NOMO-1 treated with DMSO at 0.1 percent for 48 hours (cell line): ENCODE measurements around the gene GNAO1.
A peak's percentile ranks its signal among the peaks of the same experiment; 100 is the strongest.
"Not testable (repeated sequence)": the region's sequence is repeated elsewhere in the genome, so short reads cannot be mapped to it uniquely, and the experiment has no call there.

ENCODE experiments used
- DNase-seq: peaks from one replicate; lab custom pipeline; 2025; ENCODE audit not compliant: unreplicated experiment; lab: John Stamatoyannopoulos, UW

The GNAO1 gene

DNA sequence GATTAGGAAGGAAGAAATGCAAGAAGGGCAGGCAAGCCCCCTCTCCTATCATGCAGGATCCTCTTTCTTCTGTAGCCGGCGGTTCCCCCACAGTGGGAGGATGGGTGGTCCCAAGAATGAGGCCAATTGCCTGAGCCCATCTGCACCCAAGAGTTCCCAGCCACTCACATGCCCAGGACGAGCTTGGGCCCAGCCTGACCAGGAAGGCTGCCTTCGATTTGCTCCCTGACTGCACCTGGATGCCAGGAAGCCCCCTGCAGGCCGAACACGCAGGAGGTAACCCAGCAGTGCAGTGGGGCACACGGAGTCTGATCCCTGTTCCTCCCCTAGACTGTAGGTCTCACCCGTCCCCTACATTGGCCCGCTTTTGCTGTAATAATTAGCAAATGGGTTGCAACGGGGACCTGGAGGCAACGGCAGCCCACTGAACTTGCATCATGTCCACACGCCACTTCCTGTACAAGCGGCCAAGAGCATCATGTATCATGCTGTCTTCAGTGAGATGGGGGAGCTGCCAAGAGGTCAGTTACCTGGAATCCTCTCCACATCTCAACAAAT lies 166.6 kb downstream of the GNAO1 start:
- peak; percentile 44 for DNase-seq

DNA sequence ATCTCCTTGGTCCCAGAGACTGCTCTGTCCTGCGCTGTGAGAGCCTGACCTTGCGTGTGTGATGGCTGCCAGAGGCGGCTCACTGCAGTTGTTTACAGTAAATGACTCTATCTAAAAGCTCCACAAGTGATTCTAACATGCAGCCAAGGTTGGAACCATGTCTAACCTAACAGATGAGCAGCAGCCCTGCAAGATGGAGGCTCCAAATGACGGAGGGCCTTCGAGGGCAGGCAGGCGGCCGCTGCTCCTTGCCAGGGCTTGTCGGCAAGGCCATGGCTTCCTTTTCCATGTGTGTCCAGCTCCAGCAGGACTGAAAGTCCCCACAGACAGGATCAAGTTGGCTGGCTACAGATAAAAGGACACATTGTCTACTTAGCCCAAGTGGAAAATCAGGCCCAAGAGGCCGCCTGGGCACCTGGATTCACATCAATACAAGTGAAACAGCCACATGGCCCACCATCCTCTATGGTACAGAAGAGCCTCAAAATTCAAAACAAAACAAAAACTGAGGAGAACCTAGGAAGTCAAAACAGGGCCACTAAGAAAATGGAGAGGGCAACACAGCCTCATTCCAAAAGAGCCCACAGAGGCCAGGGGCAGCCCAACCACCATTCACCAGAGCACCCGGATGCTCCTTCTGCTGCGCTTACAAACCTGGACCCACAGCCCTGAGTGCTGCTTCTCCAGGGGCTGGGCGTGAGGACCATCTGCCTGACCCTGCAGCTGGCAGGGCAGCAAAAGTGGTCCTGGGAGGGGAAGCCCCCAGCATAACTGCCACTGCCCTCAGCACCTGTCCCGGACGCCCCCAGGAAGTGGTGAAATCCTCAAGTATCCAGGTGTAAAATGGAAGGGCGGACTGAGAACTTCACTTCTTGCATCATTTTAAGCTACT lies 169.1 kb downstream of the GNAO1 start:
- DNase-seq = no peak

DNA sequence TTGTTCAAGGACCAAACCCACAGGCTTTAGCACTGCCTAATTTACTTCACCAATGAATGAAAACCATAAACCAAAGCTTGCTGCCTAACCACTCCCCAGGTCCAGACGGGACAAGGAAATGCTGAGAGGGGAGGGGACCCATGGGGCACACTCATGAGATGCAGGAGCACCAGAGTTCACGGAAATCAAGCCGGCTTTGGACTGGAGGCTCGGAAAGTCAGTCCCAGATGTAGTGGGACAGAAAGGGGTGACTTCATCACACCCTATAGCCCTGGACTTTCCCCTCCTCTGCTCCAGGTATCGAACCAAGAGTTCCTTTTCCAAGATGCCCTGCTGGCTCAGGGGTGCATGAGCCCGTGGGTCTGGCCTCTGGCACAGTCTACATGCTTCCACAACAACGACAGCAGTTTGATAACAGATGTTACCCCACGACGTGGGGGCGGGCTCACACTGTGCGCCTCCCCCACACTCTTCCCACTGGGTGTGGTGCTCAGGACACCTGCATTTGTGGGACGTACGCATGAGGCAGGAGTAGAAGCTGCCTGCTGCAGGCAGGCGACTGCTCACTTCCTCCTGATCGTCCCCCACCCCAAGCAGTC lies 170.9 kb downstream of the GNAO1 start:
- DNase-seq = no peak

DNA sequence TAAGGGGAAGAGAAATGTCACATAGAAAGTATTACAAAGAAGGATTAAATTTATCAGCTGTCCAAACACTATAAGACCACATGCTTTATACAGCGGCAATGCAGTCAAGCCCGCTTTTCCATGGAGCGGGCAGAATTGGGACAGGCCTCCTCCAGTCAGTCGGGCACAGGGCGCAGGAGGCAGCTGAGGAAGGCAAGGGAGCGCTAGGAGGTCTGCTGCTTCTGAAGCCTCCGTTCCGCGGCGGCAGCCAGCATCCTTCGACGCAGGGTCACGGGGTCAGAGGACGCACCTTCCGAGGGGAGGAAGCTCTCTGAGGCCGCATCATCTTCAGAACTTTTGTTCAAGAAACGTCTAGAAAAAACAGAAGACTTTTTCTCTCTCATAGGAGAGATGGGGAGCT lies 171.4 kb downstream of the GNAO1 start:
- no peak for DNase-seq

DNA sequence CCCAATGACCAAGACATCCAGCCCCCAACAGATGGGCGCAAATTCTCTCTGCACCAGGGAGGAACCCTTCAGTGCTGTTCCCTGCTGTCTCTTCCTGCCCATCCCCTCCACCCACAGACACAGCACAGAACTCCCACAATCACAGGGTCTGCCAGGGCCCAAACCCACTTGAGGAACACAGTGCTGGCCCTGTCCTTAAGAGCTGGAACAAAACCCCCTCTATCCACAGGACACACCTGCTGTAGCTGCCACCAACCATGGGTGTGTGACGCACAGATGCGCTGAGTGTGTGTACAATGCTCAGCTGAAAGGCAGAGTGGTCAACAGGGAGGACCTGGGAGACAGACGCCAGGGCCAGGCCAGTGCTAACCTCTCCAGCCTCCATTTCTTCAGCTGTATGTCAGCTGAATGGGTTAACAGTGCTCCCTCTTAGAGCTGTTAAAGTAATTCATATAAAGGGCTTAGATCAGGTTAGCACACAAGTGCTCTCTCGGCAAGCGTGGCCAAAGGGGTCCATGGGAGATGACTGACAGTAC lies 172.0 kb downstream of the GNAO1 start:
- no peak for DNase-seq

DNA sequence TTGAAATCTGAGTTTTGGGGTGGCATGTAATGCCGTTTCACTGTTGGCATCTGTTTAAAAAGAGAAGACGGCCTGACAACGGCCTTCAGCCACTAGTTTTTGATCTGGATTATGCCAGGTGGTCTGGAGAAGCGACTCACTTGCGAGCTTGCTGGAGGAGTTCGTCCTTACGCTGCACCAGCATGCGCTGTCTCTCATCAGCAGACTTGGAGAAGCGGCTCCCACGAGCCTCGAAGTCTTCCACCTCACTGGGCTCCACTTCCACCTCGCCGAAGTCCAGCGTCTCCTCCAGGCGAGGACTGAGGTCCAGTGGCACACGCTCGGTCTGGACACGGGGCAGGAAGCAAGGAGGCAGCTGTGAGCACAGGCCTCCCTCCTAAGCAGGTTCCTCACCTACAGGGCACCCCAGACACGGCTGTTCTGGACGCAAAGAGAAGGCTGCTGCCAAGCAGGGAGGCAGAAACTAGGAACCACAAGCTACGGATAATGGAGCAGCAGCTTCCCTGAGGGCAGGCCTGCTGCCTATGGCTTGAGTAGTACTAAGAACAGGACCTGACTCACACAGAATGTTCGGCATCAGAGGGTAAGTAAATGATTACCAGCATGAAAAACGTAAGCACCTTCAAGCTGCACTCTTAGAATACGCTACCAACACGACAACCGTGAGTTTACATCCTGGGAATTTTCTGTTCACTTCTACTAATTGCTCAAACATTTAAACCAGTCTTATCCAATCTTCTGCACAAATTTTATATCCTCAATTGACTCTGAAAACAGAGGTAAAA lies 172.7 kb downstream of the GNAO1 start:
- DNase-seq = no peak

DNA sequence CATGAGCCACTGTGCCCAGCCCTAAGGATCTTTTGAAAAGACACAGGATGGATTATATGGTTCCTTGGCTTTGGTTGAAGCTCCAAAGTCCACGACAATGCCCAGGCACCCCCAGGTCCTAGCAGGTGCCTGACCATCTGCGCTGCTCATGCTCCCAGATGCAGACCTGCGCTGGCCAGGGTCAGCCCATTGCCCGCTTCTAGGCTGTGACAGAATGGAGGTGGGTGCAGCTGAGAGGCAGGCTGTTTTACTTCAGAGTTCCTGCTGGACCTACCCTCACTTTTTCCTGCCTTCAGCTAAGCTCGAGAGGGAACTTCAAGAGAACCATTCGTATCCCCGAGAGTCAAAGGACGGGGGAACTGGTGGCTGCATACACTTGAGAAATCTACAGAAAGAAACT lies 173.6 kb downstream of the GNAO1 start:
- DNase-seq = no peak

- no peak for DNase-seq
These were observed 174.3 kb downstream of the GNAO1 start for GRCh38 chr16:56365552-56365951.

DNA sequence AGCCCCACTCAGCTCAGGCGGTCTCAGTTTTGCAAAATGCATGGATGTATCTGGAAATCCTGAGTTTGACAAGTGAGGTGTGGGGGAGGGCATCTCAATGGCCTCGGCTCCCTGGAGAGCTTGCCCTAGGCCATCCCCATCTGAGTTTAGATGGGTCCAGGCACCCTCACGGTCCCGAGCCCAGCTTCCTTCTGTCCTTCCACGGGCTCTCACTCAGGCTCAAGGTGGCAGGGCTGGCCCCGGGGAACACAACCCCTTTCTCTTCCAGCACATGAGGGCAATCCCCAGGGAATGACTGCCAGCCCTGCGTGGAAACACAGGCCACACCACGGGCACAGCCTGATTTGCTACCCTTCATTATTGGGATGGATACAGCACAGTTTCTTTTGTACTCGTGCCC lies 175.7 kb downstream of the GNAO1 start:
- DNase-seq = no peak

DNA sequence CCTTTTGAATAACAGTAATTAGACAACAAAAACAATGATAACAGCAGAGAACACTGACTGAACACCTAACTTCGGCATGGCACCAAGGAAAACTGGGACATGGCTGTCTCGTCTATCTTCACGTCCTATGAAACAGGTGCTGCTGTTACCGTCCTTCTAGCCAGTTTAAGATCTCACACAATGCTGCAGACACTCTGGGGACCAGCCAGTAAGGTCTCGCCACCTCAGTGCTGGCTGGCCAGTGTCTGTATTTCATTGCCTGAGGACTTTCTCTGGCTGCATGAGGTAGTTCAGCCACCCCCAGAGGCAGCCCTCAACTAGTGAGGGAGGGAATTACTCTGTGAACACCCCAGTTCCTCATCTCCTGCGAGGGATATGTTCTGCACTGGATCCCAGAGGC lies 176.5 kb downstream of the GNAO1 start:
- DNase-seq = no peak

DNA sequence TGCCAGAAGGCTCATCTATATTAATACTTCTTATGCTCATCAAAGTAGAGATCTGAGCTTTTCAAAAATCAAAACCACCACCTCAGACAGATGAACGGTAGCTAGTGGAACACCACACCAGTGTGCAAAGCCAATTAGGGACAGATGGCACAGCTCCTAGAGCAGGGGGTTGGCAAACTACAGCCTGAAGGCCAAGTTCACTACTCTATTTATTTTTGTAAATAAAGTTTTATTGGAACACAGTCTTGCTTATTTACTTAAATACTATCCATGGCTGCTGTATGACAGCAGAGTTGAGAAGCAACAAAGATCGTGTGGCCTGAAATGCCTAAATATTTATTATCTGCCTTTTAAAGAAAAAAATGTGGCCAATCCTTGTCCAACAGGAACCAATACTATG lies 177.3 kb downstream of the GNAO1 start:
- DNase-seq = no peak

DNA sequence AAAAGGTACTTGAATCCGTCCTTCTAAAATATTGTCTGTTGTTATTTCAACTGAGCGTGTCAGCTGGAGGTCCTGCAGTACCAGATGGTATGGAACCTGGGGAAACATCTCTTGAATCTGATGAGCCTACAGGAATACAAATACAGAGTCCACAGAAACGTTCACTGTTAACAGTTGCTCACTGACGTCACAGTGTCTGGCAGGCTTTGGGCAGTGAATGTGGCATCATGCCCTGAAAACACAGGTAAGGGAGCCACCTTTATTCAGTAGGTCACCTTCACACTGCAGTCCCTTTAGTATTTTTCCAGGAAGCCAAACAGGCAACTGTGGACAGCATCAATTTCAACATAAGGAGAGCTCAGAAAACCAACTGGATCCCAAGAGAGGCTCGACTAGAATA lies 177.9 kb downstream of the GNAO1 start:
- no peak for DNase-seq

- no peak for DNase-seq
These were observed 179.0 kb downstream of the GNAO1 start for GRCh38 chr16:56370185-56370874.

GRCh38 chr16:56370875-56371659 lies 179.8 kb downstream of the GNAO1 start:
- no peak for DNase-seq

- no peak for DNase-seq
These were observed 180.3 kb downstream of the GNAO1 start for GRCh38 chr16:56371660-56371937.

- DNase-seq = no peak
These were observed 180.8 kb downstream of the GNAO1 start for GRCh38 chr16:56372013-56372634.

DNA sequence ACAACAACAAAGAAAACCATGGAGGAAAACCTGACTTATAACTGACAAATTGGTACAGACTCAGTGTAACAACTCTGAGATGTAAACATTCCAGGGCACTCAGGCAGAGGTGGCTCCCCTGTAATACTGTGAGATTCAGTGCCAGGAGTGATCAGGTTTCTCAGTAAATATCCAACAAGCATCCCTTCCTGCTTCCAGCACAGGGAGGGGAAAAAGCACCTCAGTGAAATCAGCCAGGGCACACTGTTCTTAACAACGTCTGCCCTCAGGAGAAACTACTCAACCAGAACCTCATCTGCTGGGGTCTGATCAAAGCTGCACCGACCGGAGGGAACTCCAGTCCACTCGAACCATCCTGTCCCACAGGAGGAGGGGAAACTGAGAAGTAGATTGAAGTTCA lies 181.7 kb downstream of the GNAO1 start:
- no peak for DNase-seq

DNA sequence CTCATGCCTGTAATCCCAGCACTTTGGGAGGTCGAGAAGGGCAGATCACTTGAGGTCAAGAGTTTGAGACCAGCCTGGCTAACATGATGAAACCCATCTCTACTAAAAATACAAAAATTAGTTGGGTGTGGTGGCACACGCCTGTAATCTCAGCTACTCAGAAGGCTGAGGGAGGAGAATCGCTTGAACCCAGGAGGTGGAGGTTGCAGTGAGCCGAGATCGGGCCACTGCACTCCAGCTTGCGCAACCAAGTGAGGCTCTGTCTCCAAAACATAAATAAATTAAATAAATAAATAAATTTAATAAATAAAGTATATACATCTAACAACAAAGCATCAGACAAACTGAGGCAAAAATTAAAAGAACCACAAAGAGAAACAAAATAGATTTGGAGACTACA lies 184.5 kb downstream of the GNAO1 start:
- DNase-seq = not testable (repeated sequence)

DNA sequence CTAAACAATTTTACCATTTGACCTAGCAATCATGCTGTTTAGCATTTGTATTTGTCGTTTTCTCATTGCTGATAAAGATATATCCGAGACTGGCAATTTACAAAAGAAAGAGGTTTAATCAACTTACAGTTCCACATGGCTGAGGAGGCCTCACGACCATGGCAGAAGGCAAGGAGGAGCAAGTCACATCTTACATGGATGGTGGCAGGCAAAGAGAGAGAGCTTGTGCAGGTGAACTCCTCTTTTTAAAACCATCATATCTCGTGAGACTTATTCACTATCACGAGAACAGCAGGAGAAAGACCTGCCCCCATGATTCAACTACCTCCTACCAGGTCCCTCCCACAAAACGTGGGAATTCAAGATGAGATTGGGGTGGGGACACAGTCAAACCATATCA lies 187.8 kb downstream of the GNAO1 start:
- DNase-seq = not testable (repeated sequence)
